Astrocyte of the cerebellum (primary cell): Measurements from ENCODE around the gene TAF1C.
"Not testable (repeated sequence)": the region's sequence is repeated elsewhere in the genome, so short reads cannot be mapped to it uniquely, and the experiment has no call there.

ENCODE experiments used
- DNase-seq: peaks from one replicate; pipeline ENCODE4 v3.0.0-alpha.2; 2011; ENCODE audit warnings: low read depth
- H3K4me3 ChIP-seq: 2 replicates; pipeline ENCODE4 v1.5.1; 2011; ENCODE audit warnings: mild to moderate bottlenecking, low read depth, low read length, moderate library complexity
- CTCF ChIP-seq: IDR thresholded peaks from 2 replicates; pipeline ENCODE4 v1.5.1; 2012; ENCODE audit warnings: low read length, low read depth, moderate library complexity, mild to moderate bottlenecking; ENCODE audit errors: missing control alignments
- in situ Hi-C: cut with HindIII; loops from 2 replicates; pipeline ENCODE4 v1.10.0; 2017; ENCODE audit warnings: low sequenced_read_pairs

TAF1C gene

DNA sequence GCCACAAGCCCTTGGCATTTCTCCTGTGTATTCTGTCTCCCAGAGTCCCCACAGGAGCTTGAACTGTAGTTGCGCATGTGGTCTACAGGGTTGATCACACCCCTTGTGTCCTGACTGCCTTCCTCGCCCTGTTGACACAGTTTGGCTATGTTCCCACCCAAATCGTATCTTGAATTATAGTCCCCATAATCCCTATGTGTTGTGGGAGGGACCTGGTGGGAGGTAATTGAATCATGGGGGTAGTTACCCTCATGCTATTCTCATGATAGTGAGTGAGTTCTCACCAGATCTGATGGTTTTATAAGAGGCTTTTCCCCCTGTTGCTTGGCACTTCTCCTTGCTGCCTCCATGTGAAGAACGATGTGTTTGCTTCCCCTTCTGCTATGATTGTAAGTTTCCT, 25.3 kb upstream of the TAF1C start:
- in situ Hi-C loops = no loop called here
- no peak for DNase-seq
- no peak for TF ChIP-seq CTCF
- no peak overlapping the region for H3K4me3 ChIP-seq

GRCh38 chr16:84209989-84210388, 23.1 kb upstream of the TAF1C start:
- in situ Hi-C loops = no loop called here
- DNase-seq = no peak
- H3K4me3 ChIP-seq = no peak overlapping the region
- no peak for TF ChIP-seq CTCF

- in situ Hi-C loops = no loop called here
- no peak for TF ChIP-seq CTCF
- H3K4me3 ChIP-seq = no peak overlapping the region
- DNase-seq = no peak
Measured at GRCh38 chr16:84207879-84208278, 21.0 kb upstream of the TAF1C start.

DNA sequence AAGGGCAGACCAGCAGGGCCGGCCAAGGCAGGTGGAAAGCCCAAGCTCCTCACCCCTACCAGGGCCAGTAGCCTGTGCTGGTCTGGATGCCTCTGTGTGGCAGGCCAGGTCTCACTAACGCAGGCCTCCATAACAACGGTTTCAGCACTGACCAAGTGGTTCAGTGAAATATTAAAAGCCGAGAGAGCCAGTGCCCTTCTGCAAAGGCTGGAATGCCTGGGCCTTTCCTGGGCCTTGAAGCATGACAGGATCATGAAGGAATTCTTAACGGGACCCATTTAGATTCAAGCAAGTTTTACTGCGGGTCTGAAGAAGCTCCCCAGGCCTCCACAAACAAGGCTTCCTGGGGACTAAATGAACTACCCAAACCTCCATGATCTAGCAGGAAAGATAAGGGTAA, 20.4 kb upstream of the TAF1C start:
- H3K4me3 ChIP-seq = no peak overlapping the region
- DNase-seq = no peak
- no peak for TF ChIP-seq CTCF
- in situ Hi-C loops = no loop called here

GRCh38 chr16:84205976-84206691, 19.3 kb upstream of the TAF1C start:
- no peak for DNase-seq
- in situ Hi-C loops = no loop called here
- no peak for TF ChIP-seq CTCF
- no peak overlapping the region for H3K4me3 ChIP-seq

DNA sequence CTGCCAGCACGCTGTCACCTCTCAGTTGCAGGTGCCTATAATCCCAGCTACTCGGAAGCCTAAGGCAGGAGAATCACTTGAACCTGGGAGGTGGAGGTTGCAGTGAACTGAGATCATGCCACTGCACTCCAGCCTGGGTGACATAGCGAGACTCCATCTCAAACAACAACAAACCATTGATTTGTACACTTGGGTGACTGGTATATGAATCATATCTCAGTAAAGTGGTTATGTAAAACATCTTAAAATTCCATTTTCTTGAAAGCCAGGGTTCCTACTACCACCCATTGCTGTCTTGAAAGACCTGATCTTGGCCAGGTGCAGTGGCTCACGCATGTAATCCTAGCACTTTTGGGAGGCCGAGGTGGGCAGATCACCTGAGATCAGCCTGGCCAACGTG, 18.3 kb upstream of the TAF1C start:
- in situ Hi-C loops, DNase-seq, H3K4me3 ChIP-seq: not testable (repeated sequence)

GRCh38 chr16:84204551-84204950, 17.7 kb upstream of the TAF1C start:
- H3K4me3 ChIP-seq, DNase-seq, in situ Hi-C loops: not testable (repeated sequence)

GRCh38 chr16:84199861-84200260, 13.0 kb upstream of the TAF1C start:
- DNase-seq = no peak
- H3K4me3 ChIP-seq = no peak overlapping the region
- in situ Hi-C loops = no loop called here
- TF ChIP-seq CTCF = no peak
